Kidney (tissue), 14 donors: ENCODE measurements around the gene EGR1. TPM values are rescaled to one million over a fixed set of nuclear protein-coding genes. Genes with fewer than 3 reads are reported as not detected.

ENCODE experiments used
- DNase-seq, 5 donors: peaks; one replicate each; pipeline ENCODE4 v3.0.0-alpha.2; 2013 to 2020
- FAIRE-seq: peaks from 2 replicates; lab custom pipeline; 2012; peaks lifted over from hg19 to GRCh38; lab: Jason Lieb, UNC
- H3K27ac ChIP-seq, 2 donors: one replicate each; pipeline ENCODE4 v1.7.0; 2013; ENCODE audit warnings: low read depth in 2 of 2, low read length in 2 of 2, inconsistent platforms in 1 of 2
- H3K27me3 ChIP-seq: one replicate; pipeline ENCODE4 v1.7.1; 2013; ENCODE audit warnings: low read length, inconsistent platforms; ENCODE audit not compliant: control insufficient read depth, insufficient read depth
- H3K36me3 ChIP-seq, 3 donors: one replicate each; pipeline versions ENCODE4 v1.7.0 to v1.7.1; 2013; ENCODE audit warnings: low read length in 3 of 3, control low read depth in 1 of 3, inconsistent platforms in 1 of 3; ENCODE audit not compliant: insufficient read depth in 3 of 3, control insufficient read depth in 2 of 3
- H3K4me1 ChIP-seq, 3 donors: one replicate each; pipeline versions ENCODE4 v1.7.0 to v1.7.1; 2013; ENCODE audit warnings: low read length in 3 of 3, inconsistent platforms in 1 of 3, low read depth in 1 of 3; ENCODE audit not compliant: control insufficient read depth in 2 of 3, insufficient read depth in 2 of 3
- H3K4me3 ChIP-seq, 3 donors: one replicate each; pipeline versions ENCODE4 v1.7.0 to v1.8.1; 2013; ENCODE audit warnings: low read length in 3 of 3, control low read depth in 1 of 3, inconsistent platforms in 1 of 3
- H3K9ac ChIP-seq, 3 donors: one replicate each; pipeline versions ENCODE4 v1.7.0 to v1.7.1; 2013; ENCODE audit warnings: low read length in 3 of 3, control low read depth in 1 of 3, inconsistent platforms in 1 of 3
- H3K9me3 ChIP-seq, 3 donors: one replicate each; pipeline versions ENCODE4 v1.7.0 to v1.7.1; 2013; ENCODE audit warnings: low read length in 3 of 3, control low read depth in 1 of 3, inconsistent platforms in 1 of 3; ENCODE audit not compliant: control insufficient read depth in 2 of 3, insufficient read depth in 1 of 3
- CTCF ChIP-seq: IDR thresholded peaks from 3 replicates; pipeline ENCODE4 v1.5.1; 2012; ENCODE audit warnings: mild to moderate bottlenecking, moderate library complexity, borderline replicate concordance; ENCODE audit not compliant: insufficient read depth; ENCODE audit errors: extremely low read depth
- intact Hi-C: fragments of 100-400 bp; cut with DNase I; formaldehyde crosslinking; loops from one replicate; pipeline ENCODE4 v1.11.1; 2022
- polyA plus RNA-seq: library from polyadenylated mRNA; stranded (reverse); fragments of 350-450 nt; fragmentation: Illumina TruSeq; extraction: RNeasy Lipid Tissue Mini Kit (QIAGEN cat#74804); gene quantifications from one replicate; pipeline ENCODE4 v1.2.3, GENCODE V29; 2014; ENCODE audit warnings: low read depth, low replicate concordance; ENCODE audit not compliant: insufficient read depth
- total RNA-seq: library from RNA; stranded (reverse); fragmentation: NEBNext Ultra II Directional; extraction: Animal tissue kit (Norgen Biotek cat#: 25700); gene quantifications from one replicate; pipeline ENCODE4 v1.2.1, GENCODE V29; 2021
- donor health status: control.
- donor health status: control.
- donor health status: control.
- donor health status: control.
- donor health status: control.
- donor health status: DM: yes; HTN: yes; CAD: no.
- donor health status: Normal renal cell carcinoma (clear cell type).

Gene EGR1
- total and polyA plus RNA-seq, 2 donors from 2014 or later: 65.8 to 68.6 TPM

GRCh38 chr5:138444078-138444773, 21.1 kb upstream of the EGR1 start:
- DNase-seq (no peak), FAIRE-seq (no peak)
- H3K27ac ChIP-seq: no peak overlapping the region
- TF ChIP-seq CTCF: no peak
- H3K9me3 ChIP-seq: no peaks in the 10 kb centered on the region
- intact Hi-C loops: no loop called here
- no peak overlapping the region for H3K4me3 ChIP-seq
- H3K4me1 ChIP-seq: peaks cover 0 to 3% (median 0%) of the 10 kb centered on the region in 3 donors
- H3K27me3 ChIP-seq: no peaks in the 10 kb centered on the region
- no peak overlapping the region for H3K9ac ChIP-seq
- H3K36me3 ChIP-seq: no peaks in the 10 kb centered on the region

DNA sequence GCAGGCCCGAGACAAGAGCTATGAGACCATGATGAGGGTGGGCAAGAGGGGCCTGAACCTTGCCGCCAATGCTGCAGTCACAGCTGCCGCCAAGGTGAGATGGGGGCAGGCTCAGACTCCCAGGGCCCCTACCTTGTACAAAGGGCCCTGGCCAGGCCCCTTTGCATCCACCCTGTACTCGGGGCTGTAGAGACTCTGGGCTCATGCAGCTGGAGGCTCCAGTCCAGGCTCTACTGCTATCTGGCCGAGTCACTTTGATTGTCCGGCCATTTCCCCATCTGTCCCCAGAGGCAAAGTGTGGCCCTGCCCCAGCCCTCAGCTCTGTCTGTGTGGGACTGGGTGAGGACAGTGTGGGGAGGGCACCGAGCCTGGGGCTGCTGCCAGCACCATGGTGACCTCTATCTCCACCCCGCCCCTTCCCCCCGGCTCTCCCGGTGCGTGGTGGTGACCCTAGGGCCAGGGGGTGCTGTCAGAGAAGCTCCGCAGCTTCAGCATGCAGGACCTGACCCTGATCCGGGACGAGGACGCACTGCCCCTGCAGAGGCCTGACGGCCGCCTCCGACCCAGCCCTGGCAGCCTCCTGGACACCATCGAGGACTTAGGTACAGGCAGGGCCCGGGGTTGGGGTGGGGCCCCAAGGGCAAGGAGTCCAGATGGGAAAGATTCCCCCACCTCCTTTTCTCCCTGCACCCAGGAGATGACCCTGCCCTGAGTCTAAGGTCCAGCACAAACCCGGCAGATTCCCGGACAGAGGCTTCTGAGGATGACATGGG, 20.3 kb upstream of the EGR1 start:
- FAIRE-seq (no peak), DNase-seq (no peak)
- Histone ChIP-seq H3K4me1 (peaks cover 0 to 3% (median 0%) of the 10 kb centered on the region in 3 donors), H3K27ac (no peak overlapping the region), H3K9me3 (no peaks in the 10 kb centered on the region), H3K4me3 (no peak overlapping the region), H3K27me3 (no peaks in the 10 kb centered on the region), H3K9ac (no peak overlapping the region), H3K36me3 (no peaks in the 10 kb centered on the region)
- intact Hi-C loops: no loop called here
- no peak for TF ChIP-seq CTCF

DNA sequence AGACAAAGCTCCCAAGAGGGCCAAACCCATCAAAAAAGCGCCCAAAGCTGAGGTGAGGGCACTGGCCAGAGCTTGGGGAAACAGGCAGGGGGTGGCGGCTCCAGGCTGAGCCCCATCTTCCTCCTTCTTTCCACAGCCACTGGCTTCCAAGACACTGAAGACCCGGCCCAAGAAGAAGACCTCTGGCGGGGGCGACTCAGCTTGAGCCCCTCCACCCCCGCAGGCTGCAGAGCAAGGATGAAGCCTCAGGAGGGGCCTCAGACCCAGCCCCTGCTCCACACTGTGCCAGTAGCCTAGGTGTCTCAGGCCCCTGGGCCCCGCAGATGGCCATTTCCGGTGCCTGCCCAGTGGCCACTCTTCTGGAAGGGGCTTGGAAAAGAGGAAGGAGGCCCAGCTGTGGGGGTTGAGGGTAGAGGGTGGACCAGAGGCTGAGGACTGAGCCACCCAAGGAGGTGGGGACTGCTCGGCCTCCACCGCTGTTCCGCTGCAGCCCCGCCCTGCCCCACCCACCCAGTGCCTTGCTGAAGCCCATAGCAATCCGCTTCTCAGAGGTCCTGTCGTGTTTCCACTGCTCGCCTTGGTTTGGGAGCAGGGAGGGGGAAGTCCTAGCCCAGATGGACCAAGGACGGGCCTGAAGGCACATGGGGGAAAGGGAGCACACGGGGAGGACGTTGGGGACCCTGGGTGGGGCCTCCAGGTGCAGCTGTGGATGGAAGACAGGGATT, 19.6 kb upstream of the EGR1 start:
- Histone ChIP-seq H3K36me3 (no peaks in the 10 kb centered on the region), H3K4me1 (peaks cover 0 to 4% (median 0%) of the 10 kb centered on the region in 3 donors), H3K9ac (no peak overlapping the region), H3K4me3 (no peak overlapping the region), H3K9me3 (no peaks in the 10 kb centered on the region), H3K27ac (no peak overlapping the region), H3K27me3 (no peaks in the 10 kb centered on the region)
- DNase-seq (no peak), FAIRE-seq (no peak)
- no peak for TF ChIP-seq CTCF
- intact Hi-C loops: no loop called here
